HG02885 (cell line): ENCODE results near the gene PAXX.

Experiments used
- ATAC-seq: cut with Tn5 transposase; IDR thresholded peaks from one replicate; pipeline ENCODE4 v1.9.1; 2021; ENCODE audit warnings: mild to moderate bottlenecking; ENCODE audit not compliant: unreplicated experiment, poor library complexity

PAXX gene

GRCh38 chr9:136991993-136992818, at the start of gene PAXX:
TSS of gene PAXX (plus strand) at chr9:136992422. CDS start at chr9:136992444, 22 bp downstream.
- ATAC-seq: peak; percentile 92

GRCh38 chr9:136942881-136943230, 49.4 kb upstream of the PAXX start:
- no peak for ATAC-seq

GRCh38 chr9:136943291-136944211, 48.7 kb upstream of the PAXX start:
- peak; percentile 27 for ATAC-seq

GRCh38 chr9:136944212-136944518, 48.1 kb upstream of the PAXX start:
- ATAC-seq: peak; percentile 38

- ATAC-seq: peak; percentile 84
These were observed 47.5 kb upstream of the PAXX start, which contains the start of the genes C8G and FBXW5 for GRCh38 chr9:136944519-136945332. TSS of gene C8G (plus strand) at chr9:136945243. CDS start at chr9:136945321, 78 bp downstream. TSS of gene FBXW5 (minus strand) at chr9:136944738. CDS start at chr9:136944083, 655 bp downstream.

- no peak for ATAC-seq
These were observed 46.6 kb upstream of the PAXX start for GRCh38 chr9:136945333-136946227.

- no peak for ATAC-seq
These were observed 45.8 kb upstream of the PAXX start for GRCh38 chr9:136946228-136947027.

GRCh38 chr9:136947028-136947891, 45.0 kb upstream of the PAXX start:
- no peak for ATAC-seq

- no peak for ATAC-seq
These were observed 44.2 kb upstream of the PAXX start for GRCh38 chr9:136947955-136948510.

GRCh38 chr9:136949239-136949816, 42.9 kb upstream of the PAXX start:
- ATAC-seq: no peak

- peak; percentile 89 for ATAC-seq
These were observed 42.2 kb upstream of the PAXX start for GRCh38 chr9:136949817-136950655.

GRCh38 chr9:136950656-136951276, 41.5 kb upstream of the PAXX start:
- ATAC-seq: no peak

- no peak for ATAC-seq
These were observed 40.5 kb upstream of the PAXX start, which contains the start of gene LCN12 for GRCh38 chr9:136951541-136952320. TSS of gene LCN12 (plus strand) at chr9:136952273. CDS start at chr9:136952328, 55 bp downstream.

GRCh38 chr9:136952321-136952850, 39.8 kb upstream of the PAXX start:
- ATAC-seq: no peak
